Body of pancreas (tissue), 4 donors: ENCODE results near the gene CHCHD6. TPM values are rescaled to one million over a fixed set of nuclear protein-coding genes. Genes with fewer than 3 reads are reported as not detected.

Source experiments
- ATAC-seq: fragments of 150-250 bp; one replicate; pipeline ENCODE4 v1.9.1; 2016
- DNase-seq, 4 donors: peaks; one replicate each; pipeline ENCODE4 v3.0.0-alpha.2; 2019
- H3K27ac ChIP-seq, 4 donors: fragments of 200-600 bp; sonication (generic); 1 replicate in 3 of 4; 2 replicates in 1 of 4; pipeline versions ENCODE4 v1.5.1 to v1.6.1; 2016 to 2019; ENCODE audit warnings: mild to moderate bottlenecking in 1 of 4, mixed read lengths in 1 of 4, moderate library complexity in 1 of 4
- H3K27me3 ChIP-seq, 2 donors: fragments of 200-600 bp; sonication (generic); one replicate each; pipeline ENCODE4 v1.6.0; 2016; ENCODE audit warnings: mild to moderate bottlenecking in 1 of 2
- H3K36me3 ChIP-seq, 2 donors: fragments of 200-600 bp; sonication (generic); replicated peaks in 1 of 2; 2 replicates each; pipeline ENCODE4 v1.5.1; 2016; ENCODE audit warnings: low read depth in 2 of 2; ENCODE audit not compliant: insufficient read depth in 1 of 2
- H3K4me1 ChIP-seq: fragments of 200-600 bp; sonication (generic); one replicate; pipeline ENCODE4 v1.6.0; 2016
- H3K4me3 ChIP-seq, 2 donors: fragments of 200-600 bp; sonication (generic); 1 replicate in 1 of 2; 2 replicates in 1 of 2; pipeline ENCODE4 v1.5.1; 2016 to 2019
- H3K9me3 ChIP-seq, 3 donors: fragments of 200-600 bp; sonication (generic); 1 replicate in 2 of 3; 2 replicates in 1 of 3; pipeline ENCODE4 v1.5.1; 2016
- POLR2A ChIP-seq, 3 donors: fragments of 450-650 bp; IDR thresholded peaks; one replicate each; pipeline ENCODE4 v1.6.1; 2016; ENCODE audit warnings: antibody characterized with exemption in 3 of 3, mild to moderate bottlenecking in 2 of 3
- WGBS, 2 donors: methylation state at CpG; one replicate each; pipeline ENCODE4 v1.1.5; 2017; 5-methylcytosine and 5-hydroxymethylcytosine counted together
- intact Hi-C: fragments of 100-400 bp; cut with DNase I; formaldehyde crosslinking; loops from one replicate; pipeline ENCODE4 v1.15.1; 2023
- total RNA-seq, 2 donors: library from RNA; depleted of rRNA; stranded (reverse); fragments of >200 nt; gene quantifications; one replicate each; pipeline ENCODE4 v1.1.0, GENCODE V29; 2016
- TF ChIP-seq, protein P1 (sequence below), 7 experiments: fragments of 450-650 bp in 4 of 7; fragments of 200-600 bp in 3 of 7; sonication (generic) in 3 of 7; IDR thresholded peaks; one replicate each; pipeline ENCODE4 v1.5.1; 2016 to 2019; ENCODE audit warnings: antibody characterized with exemption in 7 of 7

The CHCHD6 gene
- total RNA-seq, 2 donors from 2014 or later = 0.66 to 10.9 TPM

DNA sequence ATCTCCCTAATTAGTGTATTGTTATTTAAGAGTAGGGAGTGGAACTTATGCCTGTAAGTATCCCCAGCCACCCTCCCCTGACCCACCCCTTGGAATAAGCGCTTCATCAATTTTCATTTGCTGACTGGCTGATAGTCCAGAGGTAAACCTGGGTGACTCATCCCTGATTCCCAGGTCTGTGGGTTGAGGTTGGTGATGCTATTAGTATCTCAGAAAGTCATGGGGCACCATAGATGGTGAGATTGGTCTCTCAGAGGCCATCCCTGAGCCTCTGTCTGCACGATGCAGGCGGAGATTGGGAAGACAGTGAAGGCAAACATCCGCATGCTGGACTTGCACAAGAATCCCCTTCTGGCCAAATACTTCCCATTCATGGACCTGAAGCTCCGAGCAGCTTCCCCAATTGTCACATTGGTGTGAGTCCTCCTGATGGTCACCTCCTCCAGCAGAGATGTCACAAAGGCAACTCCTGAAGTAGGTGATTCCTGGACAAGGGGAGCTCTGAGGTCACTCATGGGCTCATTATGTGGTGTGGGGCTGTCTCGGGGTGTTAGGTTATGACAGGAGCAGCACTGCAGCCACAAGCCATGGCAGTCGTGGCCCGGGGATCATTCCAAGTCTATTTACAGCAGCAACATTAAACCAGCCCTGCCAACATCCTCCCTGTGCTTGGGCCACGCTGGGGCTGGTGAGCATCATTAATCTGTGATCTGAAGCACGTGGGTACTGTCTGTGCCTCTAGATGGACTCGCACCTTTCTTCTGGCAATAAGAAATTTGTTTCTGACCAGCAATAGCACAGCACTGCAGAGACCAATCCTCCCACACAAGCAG, 42.3 kb upstream of the CHCHD6 start:
- TF ChIP-seq, protein P1, sequence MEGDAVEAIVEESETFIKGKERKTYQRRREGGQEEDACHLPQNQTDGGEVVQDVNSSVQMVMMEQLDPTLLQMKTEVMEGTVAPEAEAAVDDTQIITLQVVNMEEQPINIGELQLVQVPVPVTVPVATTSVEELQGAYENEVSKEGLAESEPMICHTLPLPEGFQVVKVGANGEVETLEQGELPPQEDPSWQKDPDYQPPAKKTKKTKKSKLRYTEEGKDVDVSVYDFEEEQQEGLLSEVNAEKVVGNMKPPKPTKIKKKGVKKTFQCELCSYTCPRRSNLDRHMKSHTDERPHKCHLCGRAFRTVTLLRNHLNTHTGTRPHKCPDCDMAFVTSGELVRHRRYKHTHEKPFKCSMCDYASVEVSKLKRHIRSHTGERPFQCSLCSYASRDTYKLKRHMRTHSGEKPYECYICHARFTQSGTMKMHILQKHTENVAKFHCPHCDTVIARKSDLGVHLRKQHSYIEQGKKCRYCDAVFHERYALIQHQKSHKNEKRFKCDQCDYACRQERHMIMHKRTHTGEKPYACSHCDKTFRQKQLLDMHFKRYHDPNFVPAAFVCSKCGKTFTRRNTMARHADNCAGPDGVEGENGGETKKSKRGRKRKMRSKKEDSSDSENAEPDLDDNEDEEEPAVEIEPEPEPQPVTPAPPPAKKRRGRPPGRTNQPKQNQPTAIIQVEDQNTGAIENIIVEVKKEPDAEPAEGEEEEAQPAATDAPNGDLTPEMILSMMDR (IDR thresholded peaks at IDR 0.05) = no peak
- TF ChIP-seq POLR2A (IDR thresholded peaks at IDR 0.05) = no peak
- Histone ChIP-seq H3K4me3 (no peak overlapping the region), H3K36me3 (no peaks in the 10 kb centered on the region), H3K4me1 (no peaks in the 10 kb centered on the region), H3K27ac (no peak overlapping the region), H3K27me3 (no peaks in the 10 kb centered on the region), H3K9me3 (no peaks in the 10 kb centered on the region)
- intact Hi-C loops = no loop called here
- 55 to 66% methylated on average over 11 of the region's 11 CpGs for WGBS, 2 donors
- DNase-seq (no peak), ATAC-seq (no peak)

DNA sequence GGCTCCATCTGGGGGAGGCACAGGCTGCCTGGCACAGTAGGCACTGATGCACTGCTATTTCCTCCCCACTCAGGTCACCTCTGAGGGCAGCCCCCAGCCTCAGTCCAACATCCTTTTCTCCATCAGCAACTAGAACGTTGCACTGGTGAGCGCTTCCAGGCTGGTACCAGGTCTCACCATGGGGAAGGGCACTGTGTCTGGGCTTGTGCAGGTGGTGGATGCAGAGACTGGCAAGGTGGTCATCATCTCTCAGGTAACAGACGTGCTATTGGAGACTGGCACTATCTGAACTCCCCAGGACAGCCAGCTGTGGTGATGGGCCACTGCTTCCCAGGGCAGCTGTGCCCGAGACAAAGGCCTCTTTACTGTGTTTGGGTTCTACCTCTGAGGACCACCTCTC, 40.8 kb upstream of the CHCHD6 start:
- 41% methylated on average over 3 of the region's 4 CpGs; no CpG with 5 or more reads in 1 of the 2 donors for WGBS, 2 donors
- ATAC-seq = no peak
- no peaks in the 10 kb centered on the region for H3K36me3 ChIP-seq
- H3K4me1 ChIP-seq = no peaks in the 10 kb centered on the region
- intact Hi-C loops = no loop called here
- H3K4me3 ChIP-seq = no peak overlapping the region
- TF ChIP-seq, protein P1 (IDR thresholded peaks at IDR 0.05) = no peak
- TF ChIP-seq POLR2A (IDR thresholded peaks at IDR 0.05) = no peak
- H3K27me3 ChIP-seq = no peaks in the 10 kb centered on the region
- no peak for DNase-seq
- H3K9me3 ChIP-seq = no peaks in the 10 kb centered on the region
- no peak overlapping the region for H3K27ac ChIP-seq

DNA sequence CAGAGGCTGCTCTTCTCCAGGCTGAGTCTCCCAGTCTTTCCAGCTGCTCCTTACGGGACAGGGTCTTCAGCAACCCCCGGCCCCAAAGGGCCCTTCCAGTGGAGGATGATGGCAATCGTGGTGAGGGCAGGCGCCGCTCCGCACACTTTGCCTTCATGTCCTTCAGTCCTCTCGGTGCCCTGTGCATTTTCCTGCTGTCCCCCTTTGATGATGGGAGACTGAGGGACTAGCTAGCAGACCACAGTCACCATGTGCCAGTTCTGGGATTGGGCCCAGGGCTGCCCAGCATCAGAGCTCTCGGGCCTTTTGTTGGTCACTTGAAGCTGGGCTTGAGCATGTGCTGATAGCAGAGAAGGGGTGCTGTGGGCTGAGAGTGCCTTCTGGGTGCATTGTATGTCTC, 40.3 kb upstream of the CHCHD6 start:
- TF ChIP-seq POLR2A (IDR thresholded peaks at IDR 0.05) = no peak
- TF ChIP-seq, protein P1 (IDR thresholded peaks at IDR 0.05) = no peak
- intact Hi-C loops = no loop called here
- Histone ChIP-seq H3K4me1 (no peaks in the 10 kb centered on the region), H3K4me3 (no peak overlapping the region), H3K27ac (no peak overlapping the region), H3K27me3 (no peaks in the 10 kb centered on the region), H3K9me3 (no peaks in the 10 kb centered on the region), H3K36me3 (no peaks in the 10 kb centered on the region)
- no peak for DNase-seq
- WGBS, 2 donors = 86 to 92% methylated on average over 6 to 8 of the region's 8 CpGs
- ATAC-seq = no peak

DNA sequence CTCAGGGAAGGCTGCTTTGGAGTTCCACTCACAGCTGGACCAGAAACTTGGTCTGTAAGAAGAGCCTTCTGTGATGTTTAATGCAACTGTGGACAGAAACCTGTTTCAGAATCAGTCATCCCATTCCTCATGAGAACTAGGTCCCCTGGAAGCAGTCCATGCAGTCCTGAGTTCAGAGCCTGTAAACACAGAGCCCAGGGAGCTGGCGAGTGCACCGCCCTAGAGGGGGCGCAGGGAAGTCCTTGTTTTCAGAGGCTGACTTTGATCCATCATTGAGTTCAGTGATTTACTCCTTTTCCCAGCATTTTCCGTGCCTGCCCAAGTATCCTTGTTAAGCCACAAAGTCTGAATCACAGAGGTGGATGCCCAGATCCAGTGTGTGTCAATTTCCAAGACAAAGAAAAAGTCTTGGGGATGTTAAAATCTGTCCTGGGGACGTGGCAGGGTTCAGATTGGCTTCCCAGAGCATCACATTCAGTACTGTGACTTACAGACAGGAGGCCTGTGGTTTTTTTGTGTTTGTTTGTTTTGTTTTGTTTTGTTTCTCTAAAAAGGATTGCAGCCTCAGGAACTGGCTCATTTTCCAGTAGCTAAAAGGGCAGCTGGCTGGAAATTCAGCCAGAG, 39.3 kb upstream of the CHCHD6 start:
- Histone ChIP-seq H3K9me3 (no peaks in the 10 kb centered on the region), H3K4me1 (no peaks in the 10 kb centered on the region), H3K4me3 (no peak overlapping the region), H3K36me3 (no peaks in the 10 kb centered on the region), H3K27ac (no peak overlapping the region), H3K27me3 (no peaks in the 10 kb centered on the region)
- DNase-seq (no peak), ATAC-seq (no peak)
- TF ChIP-seq, protein P1 (IDR thresholded peaks at IDR 0.05) = no peak
- no peak for TF ChIP-seq POLR2A (IDR thresholded peaks at IDR 0.05)
- 41 to 45% methylated on average over 5 of the region's 5 CpGs for WGBS, 2 donors
- intact Hi-C loops = no loop called here
